ENCODE data around the gene ZNF302.
A peak's percentile ranks its signal among the peaks of the same experiment; 100 is the strongest.
"Not testable (repeated sequence)": the region's sequence is repeated elsewhere in the genome, so short reads cannot be mapped to it uniquely, and the experiment has no call there.

ZNF302 gene

GRCh38 chr19:34664168-34664567, 13.3 kb upstream of the ZNF302 start:
- no peak overlapping the region for H3K4me3 ChIP-seq (ENCODE audit: low read depth, low read length)
- no peak for DNase-seq (ENCODE audit: low read depth)
- TF ChIP-seq MAX (IDR thresholded peaks at IDR 0.05; ENCODE audit: low read depth, low read length) (no peak), MYC (IDR thresholded peaks at IDR 0.05; ENCODE audit: low read depth, low read length) (no peak), CTCF (IDR thresholded peaks at IDR 0.05; ENCODE audit: low read depth, low read length) (no peak), POLR2A (IDR thresholded peaks at IDR 0.05; ENCODE audit: extremely low read depth, insufficient read length) (no peak)

- no peak overlapping the region for H3K4me3 ChIP-seq (ENCODE audit: low read depth, low read length)
- TF ChIP-seq POLR2A (IDR thresholded peaks at IDR 0.05; ENCODE audit: extremely low read depth, insufficient read length) (no peak), MAX (IDR thresholded peaks at IDR 0.05; ENCODE audit: low read depth, low read length) (no peak), CTCF (IDR thresholded peaks at IDR 0.05; ENCODE audit: low read depth, low read length) (no peak), MYC (IDR thresholded peaks at IDR 0.05; ENCODE audit: low read depth, low read length) (no peak)
- no peak for DNase-seq (ENCODE audit: low read depth)
Observed at GRCh38 chr19:34664870-34665269, 12.6 kb upstream of the ZNF302 start.

- H3K4me3 ChIP-seq (ENCODE audit: low read depth, low read length): not testable (repeated sequence)
Observed at GRCh38 chr19:34665275-34665674, 12.2 kb upstream of the ZNF302 start.

GRCh38 chr19:34666200-34666957, 11.1 kb upstream of the ZNF302 start:
- H3K4me3 ChIP-seq (ENCODE audit: low read depth, low read length): no peak overlapping the region
- TF ChIP-seq CTCF (IDR thresholded peaks at IDR 0.05; ENCODE audit: low read depth, low read length) (no peak), MYC (IDR thresholded peaks at IDR 0.05; ENCODE audit: low read depth, low read length) (no peak), POLR2A (IDR thresholded peaks at IDR 0.05; ENCODE audit: extremely low read depth, insufficient read length) (no peak), MAX (IDR thresholded peaks at IDR 0.05; ENCODE audit: low read depth, low read length) (no peak)
- DNase-seq (ENCODE audit: low read depth): no peak

More at GRCh38 chr19:34665275-34665674, 12.2 kb upstream of the ZNF302 start:
- DNase-seq (ENCODE audit: low read depth): not testable (repeated sequence)

GRCh38 chr19:34666958-34667265, 10.6 kb upstream of the ZNF302 start:
- H3K4me3 ChIP-seq (ENCODE audit: low read depth, low read length): peak overlapping the region; percentile 63
- no peak for DNase-seq (ENCODE audit: low read depth)
- TF ChIP-seq MYC (IDR thresholded peaks at IDR 0.05; ENCODE audit: low read depth, low read length) (no peak), CTCF (IDR thresholded peaks at IDR 0.05; ENCODE audit: low read depth, low read length) (no peak), MAX (IDR thresholded peaks at IDR 0.05; ENCODE audit: low read depth, low read length) (no peak), POLR2A (IDR thresholded peaks at IDR 0.05; ENCODE audit: extremely low read depth, insufficient read length) (no peak)

- peak; percentile 52 for DNase-seq (ENCODE audit: low read depth)
- peak overlapping the region; percentile 63 for H3K4me3 ChIP-seq (ENCODE audit: low read depth, low read length)
- TF ChIP-seq CTCF (IDR thresholded peaks at IDR 0.05; ENCODE audit: low read depth, low read length): no peak
- no peak for TF ChIP-seq MYC (IDR thresholded peaks at IDR 0.05; ENCODE audit: low read depth, low read length)
- TF ChIP-seq POLR2A (IDR thresholded peaks at IDR 0.05; ENCODE audit: extremely low read depth, insufficient read length): no peak
- no peak for TF ChIP-seq MAX (IDR thresholded peaks at IDR 0.05; ENCODE audit: low read depth, low read length)
Observed at GRCh38 chr19:34667349-34668076, 10.0 kb upstream of the ZNF302 start.

GRCh38 chr19:34668077-34668689, 9.3 kb upstream of the ZNF302 start:
- DNase-seq (ENCODE audit: low read depth): peak; percentile 25
- H3K4me3 ChIP-seq (ENCODE audit: low read depth, low read length): peak overlapping the region; percentile 63

- H3K4me3 ChIP-seq (ENCODE audit: low read depth, low read length): not testable (repeated sequence)
- peak; percentile 50 for DNase-seq (ENCODE audit: low read depth)
Observed at GRCh38 chr19:34668690-34669089, 8.8 kb upstream of the ZNF302 start.
